ENCODE measurements around the gene DOCK2.

GRCh38 chr5:169798906-169799660, 162.0 kb downstream of the DOCK2 start:
- TF ChIP-seq, protein P1, sequence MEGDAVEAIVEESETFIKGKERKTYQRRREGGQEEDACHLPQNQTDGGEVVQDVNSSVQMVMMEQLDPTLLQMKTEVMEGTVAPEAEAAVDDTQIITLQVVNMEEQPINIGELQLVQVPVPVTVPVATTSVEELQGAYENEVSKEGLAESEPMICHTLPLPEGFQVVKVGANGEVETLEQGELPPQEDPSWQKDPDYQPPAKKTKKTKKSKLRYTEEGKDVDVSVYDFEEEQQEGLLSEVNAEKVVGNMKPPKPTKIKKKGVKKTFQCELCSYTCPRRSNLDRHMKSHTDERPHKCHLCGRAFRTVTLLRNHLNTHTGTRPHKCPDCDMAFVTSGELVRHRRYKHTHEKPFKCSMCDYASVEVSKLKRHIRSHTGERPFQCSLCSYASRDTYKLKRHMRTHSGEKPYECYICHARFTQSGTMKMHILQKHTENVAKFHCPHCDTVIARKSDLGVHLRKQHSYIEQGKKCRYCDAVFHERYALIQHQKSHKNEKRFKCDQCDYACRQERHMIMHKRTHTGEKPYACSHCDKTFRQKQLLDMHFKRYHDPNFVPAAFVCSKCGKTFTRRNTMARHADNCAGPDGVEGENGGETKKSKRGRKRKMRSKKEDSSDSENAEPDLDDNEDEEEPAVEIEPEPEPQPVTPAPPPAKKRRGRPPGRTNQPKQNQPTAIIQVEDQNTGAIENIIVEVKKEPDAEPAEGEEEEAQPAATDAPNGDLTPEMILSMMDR (conservative IDR thresholded peaks at IDR 0.05 in 1 of 2, IDR thresholded peaks at IDR 0.05 in 1 of 2; ENCODE audit: low read depth in 1 of 2, low read length in 2 of 2), result no peak
- TF ChIP-seq EZH2 (IDR thresholded peaks at IDR 0.05; ENCODE audit: low read length, missing control alignments), result no peak

Data from fibroblast of lung (primary cell).